ENCODE measurements around the gene ANKRD49.

ANKRD49 gene

DNA sequence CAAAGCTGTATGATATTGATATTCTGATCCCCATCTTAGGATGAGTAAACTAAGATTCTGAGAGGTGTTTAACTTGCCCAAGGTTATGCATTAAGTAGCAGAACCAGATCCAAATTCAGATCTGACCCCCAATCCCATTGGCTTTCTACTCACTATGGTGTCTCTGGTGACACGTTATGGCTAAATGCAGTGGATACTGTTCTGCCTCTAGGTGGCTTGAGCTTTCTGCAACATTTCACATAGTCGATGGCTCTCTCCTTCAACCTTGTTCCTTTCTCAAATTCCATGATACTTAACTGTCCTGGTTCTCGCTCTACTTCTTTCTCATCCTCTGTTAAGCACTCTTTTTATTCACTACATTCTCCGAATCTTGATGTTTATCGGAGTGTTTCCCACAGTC, 27.9 kb downstream of the ANKRD49 start:
- TF ChIP-seq CTCF (IDR thresholded peaks at IDR 0.05): peak; percentile 33
- TF ChIP-seq ZFX (IDR thresholded peaks at IDR 0.05; ENCODE audit: borderline replicate concordance): no peak
- no peak overlapping the region for H3K27ac ChIP-seq

DNA sequence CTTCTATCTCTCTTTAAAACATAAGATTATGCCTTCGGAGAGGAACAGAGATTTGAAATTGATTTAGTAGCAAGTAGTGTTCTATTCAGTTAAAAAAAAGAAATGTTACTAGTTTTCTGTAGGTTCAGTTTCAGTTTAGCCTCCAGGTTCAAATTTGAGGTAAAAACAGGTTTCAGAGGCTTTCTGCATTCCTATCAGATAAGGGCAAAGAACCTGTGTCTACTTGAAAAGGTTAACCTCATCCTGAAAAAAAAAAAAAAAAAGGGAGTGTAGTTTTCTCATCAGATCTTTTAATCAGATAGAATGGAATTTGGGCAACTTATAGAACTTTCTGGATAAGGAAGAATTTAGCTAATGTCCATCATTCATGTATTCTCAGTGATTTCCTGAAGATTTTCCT, 30.6 kb downstream of the ANKRD49 start:
- no peak for TF ChIP-seq ZFX (IDR thresholded peaks at IDR 0.05; ENCODE audit: borderline replicate concordance)
- TF ChIP-seq CTCF (IDR thresholded peaks at IDR 0.05): no peak
- no peak overlapping the region for H3K27ac ChIP-seq

DNA sequence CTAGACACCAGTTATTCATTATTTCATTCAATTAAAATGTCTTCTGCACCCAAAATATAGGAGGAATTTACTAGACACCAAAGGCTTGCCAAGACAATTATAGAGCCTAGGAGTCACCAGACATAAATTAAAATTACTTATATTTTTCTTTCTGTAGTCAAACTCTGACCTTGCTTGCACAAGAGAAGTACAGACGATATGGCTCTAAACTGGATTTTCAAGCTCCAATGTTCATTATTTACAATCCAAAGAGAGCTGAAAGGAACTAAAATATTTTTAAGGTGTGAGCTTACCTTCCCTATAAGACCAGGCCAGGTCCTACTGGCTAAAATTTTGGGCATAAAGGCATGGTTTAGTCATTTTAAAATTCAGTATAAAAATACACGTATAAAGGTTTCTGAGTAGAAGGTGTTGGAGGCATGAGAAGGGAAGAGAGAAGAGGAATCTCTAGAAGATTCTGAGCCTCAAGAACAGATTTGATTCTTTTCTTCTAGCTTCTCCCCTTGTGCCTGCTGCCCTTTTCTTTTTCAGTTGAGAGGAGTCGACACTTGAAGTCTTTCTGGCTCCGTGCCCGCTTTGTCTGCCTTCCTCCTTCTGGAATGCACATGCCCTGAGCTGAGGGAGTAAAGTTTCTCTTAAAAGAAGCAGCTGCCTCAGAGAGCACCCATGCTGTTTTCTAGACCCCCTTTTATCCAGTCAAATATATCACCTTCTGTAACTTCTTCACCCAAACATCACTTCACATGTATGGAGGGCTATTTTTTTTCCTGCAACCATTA, 32.0 kb downstream of the ANKRD49 start:
- H3K27ac ChIP-seq: no peak overlapping the region
- TF ChIP-seq CTCF (IDR thresholded peaks at IDR 0.05): no peak
- no peak for TF ChIP-seq ZFX (IDR thresholded peaks at IDR 0.05; ENCODE audit: borderline replicate concordance)

GRCh38 chr11:94526645-94527438, 33.1 kb downstream of the ANKRD49 start:
- H3K27ac ChIP-seq: no peak overlapping the region
- TF ChIP-seq CTCF (IDR thresholded peaks at IDR 0.05) (no peak), ZFX (IDR thresholded peaks at IDR 0.05; ENCODE audit: borderline replicate concordance) (no peak)

GRCh38 chr11:94528551-94528950, 34.8 kb downstream of the ANKRD49 start:
- TF ChIP-seq ZFX (IDR thresholded peaks at IDR 0.05; ENCODE audit: borderline replicate concordance): no peak
- no peak for TF ChIP-seq CTCF (IDR thresholded peaks at IDR 0.05)

GRCh38 chr11:94532211-94532610, 38.4 kb downstream of the ANKRD49 start:
- TF ChIP-seq CTCF (IDR thresholded peaks at IDR 0.05): no peak
- no peak for TF ChIP-seq ZFX (IDR thresholded peaks at IDR 0.05; ENCODE audit: borderline replicate concordance)
- H3K27ac ChIP-seq: no peak overlapping the region

More at GRCh38 chr11:94528551-94528950, 34.8 kb downstream of the ANKRD49 start:
- H3K27ac ChIP-seq: no peak overlapping the region

DNA sequence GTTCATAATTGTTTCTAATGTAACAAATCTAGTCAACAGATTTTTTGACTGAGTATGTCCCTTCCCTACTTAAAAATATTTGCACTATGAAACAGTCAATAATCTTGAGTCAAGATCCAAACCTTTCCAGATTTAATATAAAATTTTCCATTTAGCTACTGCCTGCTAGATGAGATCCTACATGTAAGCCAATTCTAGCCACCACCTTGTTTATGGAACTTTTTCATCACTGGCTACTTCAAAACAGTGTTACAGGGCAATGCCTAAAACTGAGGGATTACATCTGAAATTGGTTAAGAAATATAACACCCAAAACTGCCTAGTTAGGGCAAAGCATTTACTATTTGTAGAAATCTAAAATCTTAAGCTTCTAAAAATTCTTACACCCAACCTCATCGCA, 39.4 kb downstream of the ANKRD49 start:
- no peak overlapping the region for H3K27ac ChIP-seq
- TF ChIP-seq ZFX (IDR thresholded peaks at IDR 0.05; ENCODE audit: borderline replicate concordance): no peak
- no peak for TF ChIP-seq CTCF (IDR thresholded peaks at IDR 0.05)

Data from 22Rv1 (cell line).